ENCODE measurements around the gene MX2. TPM values are rescaled to one million over a fixed set of nuclear protein-coding genes. Genes with fewer than 3 reads are reported as not detected.

Gene MX2
- total and polyA plus RNA-seq, 2 of the 8 experiments (the other 6 are each of a cell fraction or from before 2014, with no cell fraction given) = 3.1 to 8.9 TPM

DNA sequence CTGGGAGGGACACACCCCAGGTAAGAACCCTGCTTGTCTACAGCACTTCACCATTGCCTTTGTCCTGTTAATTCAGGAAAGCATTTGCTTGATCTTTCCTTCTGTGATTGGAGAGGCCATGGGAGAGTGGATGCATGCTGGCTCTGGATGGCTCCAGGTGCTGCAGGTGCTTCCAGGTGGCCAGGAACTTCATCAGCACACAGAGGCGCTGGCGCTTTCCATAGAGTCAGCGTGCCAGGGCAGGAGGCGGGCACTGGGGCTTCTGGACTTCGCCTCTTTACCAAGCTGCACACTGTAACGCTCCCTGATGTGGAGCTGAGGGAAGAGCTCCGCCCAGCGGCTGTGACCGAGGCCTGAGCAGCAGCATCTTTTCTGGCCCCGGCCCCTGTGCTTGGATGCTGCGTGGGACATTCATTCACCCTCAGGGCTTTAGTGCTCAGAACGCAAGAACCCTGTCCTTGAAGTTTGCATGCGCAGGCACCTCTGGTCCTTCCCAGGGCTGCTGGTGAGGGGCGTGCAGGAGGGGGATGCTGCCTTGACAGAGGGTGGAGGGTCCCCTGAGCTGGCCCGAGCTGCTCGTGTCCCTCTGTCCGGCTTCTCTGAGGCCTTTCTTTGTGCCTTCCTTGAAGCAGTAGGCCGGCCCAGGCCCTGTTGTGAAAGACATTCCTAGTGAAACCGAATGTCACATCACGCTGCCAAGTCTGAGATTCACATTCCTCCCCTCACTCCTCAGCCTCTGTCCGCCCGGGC is 1.6 kb upstream of the MX2 start (continued):
- TF ChIP-seq JUN (IDR thresholded peaks at IDR 0.05; ENCODE audit: low read depth, low read length) = no peak
- no peak for TF ChIP-seq SUZ12 (IDR thresholded peaks at IDR 0.05; ENCODE audit: low read length)
